Fibroblast of lung (primary cell): Measurements from ENCODE around the gene PSKH1.

Source experiments
- CTCF ChIP-seq, 2 donors: IDR thresholded peaks in 1 of 2; conservative IDR thresholded peaks in 1 of 2; 1 replicate in 1 of 2; 2 replicates in 1 of 2; pipeline ENCODE4 v1.5.1; 2011 to 2012; ENCODE audit warnings: low read length in 2 of 2, control low read depth in 1 of 2, inconsistent platforms in 1 of 2, low read depth in 1 of 2, mild to moderate bottlenecking in 1 of 2
- EZH2 ChIP-seq: IDR thresholded peaks from 2 replicates; pipeline ENCODE4 v1.5.1; 2012; ENCODE audit warnings: low read length, control low read depth, mild to moderate bottlenecking; ENCODE audit errors: missing control alignments

- TF ChIP-seq CTCF (conservative IDR thresholded peaks at IDR 0.05 in 1 of 2, IDR thresholded peaks at IDR 0.05 in 1 of 2; ENCODE audit: low read depth in 1 of 2, low read length in 2 of 2) (no peak), EZH2 (no peak)
Measured at GRCh38 chr16:67892375-67892774, 679 bp upstream of the PSKH1 start.
